ENCODE data around the gene STPG2. TPM values are rescaled to one million over a fixed set of nuclear protein-coding genes. Genes with fewer than 3 reads are reported as not detected.
A peak's percentile ranks its signal among the peaks of the same experiment; 100 is the strongest.

STPG2 gene
- total and polyA plus RNA-seq, 5 donors, result 0.26 to 0.74 (median 0.40) TPM; not detected in 2

DNA sequence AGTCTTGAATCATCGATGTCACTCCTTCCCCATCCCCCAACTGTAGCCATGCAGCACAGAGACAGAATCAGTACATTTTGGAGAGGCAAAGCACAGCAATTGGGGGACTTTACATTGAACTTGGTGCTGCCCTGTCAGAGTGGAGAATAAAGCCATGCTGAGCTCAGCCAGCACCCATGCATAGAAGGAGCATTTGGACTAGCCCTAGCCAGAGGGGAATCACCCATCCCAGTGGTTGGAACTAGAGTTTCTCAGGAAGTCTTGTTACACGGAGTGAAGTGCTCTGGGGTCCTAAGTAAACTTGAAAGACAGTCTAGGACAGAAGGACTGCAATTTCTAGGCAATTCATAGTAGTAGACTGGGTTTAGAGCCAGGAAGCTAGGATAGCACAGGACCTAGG is 49.6 kb downstream of the STPG2 start:
- intact Hi-C loops (cut with DNase I), result no loop called here
- Histone ChIP-seq H3K9me3 (ENCODE audit: control insufficient read depth, low read length) (no peaks in the 10 kb centered on the region), H3K4me1 (ENCODE audit: control insufficient read depth, insufficient read depth, low read length) (no peaks in the 10 kb centered on the region), H3K27ac (ENCODE audit: low read length) (no peak overlapping the region), H3K4me3 (ENCODE audit: low read length) (no peak overlapping the region), H3K27me3 (ENCODE audit: control insufficient read depth, insufficient read depth) (no peaks in the 10 kb centered on the region)
- 77% methylated on average over 2 of the region's 2 CpGs for WGBS
- no peak for DNase-seq
- no peak for ATAC-seq

DNA sequence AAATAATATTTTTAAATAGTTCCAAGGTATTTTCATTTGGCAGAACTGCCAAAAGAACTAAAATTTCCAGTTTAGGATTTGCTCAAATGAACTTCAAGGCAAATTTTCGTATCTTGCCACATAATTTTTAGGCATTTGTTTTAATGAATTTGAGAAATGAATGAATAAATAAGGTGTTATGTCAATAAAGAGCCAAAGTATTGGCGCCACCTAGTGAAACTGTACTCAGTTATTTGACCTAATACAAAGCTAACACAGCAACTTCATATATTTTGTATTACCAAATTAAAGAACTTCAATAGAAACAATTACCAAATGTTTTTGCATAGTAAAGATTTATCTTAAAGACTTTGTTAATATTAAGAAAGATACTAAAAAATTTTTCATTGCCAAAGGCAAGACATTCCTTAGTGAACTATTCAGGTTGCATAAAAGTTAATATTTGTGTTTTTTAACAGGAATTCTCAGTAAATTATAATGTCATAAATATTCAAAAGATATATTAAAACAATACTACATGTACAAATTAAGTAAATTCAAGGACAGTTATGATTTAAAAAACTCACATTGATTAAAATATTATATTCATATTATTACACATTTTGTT is 50.3 kb downstream of the STPG2 start:
- Histone ChIP-seq H3K4me3 (ENCODE audit: low read length) (no peak overlapping the region), H3K4me1 (ENCODE audit: control insufficient read depth, insufficient read depth, low read length) (no peaks in the 10 kb centered on the region), H3K27ac (ENCODE audit: low read length) (no peak overlapping the region), H3K9me3 (ENCODE audit: control insufficient read depth, low read length) (no peaks in the 10 kb centered on the region), H3K27me3 (ENCODE audit: control insufficient read depth, insufficient read depth) (no peaks in the 10 kb centered on the region)
- ATAC-seq (no peak), DNase-seq (no peak)
- 22% methylated on average over 2 of the region's 2 CpGs for whole genome bisulfite sequencing
- intact Hi-C loops (cut with DNase I), result no loop called here

DNA sequence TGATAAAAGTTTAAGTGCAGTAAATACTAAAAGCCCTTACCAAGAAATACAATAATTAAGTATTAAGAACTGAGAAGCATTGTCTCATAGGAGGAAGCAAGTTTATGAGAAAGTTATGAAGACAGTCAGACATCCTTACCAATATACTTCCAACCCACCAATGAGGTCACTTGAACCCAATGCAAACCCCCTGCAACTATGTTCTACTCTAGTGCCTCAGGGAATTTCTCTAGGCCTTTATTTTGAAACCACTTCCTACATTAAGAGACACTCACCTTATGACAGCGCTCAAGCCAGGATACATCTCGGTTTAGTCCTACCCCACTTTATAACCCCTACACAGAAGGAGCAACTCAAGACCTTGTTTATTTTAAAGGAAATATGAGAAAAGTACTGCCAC is 61.3 kb downstream of the STPG2 start:
- intact Hi-C loops (cut with DNase I), result no loop called here
- Histone ChIP-seq H3K4me3 (ENCODE audit: low read length) (no peak overlapping the region), H3K4me1 (ENCODE audit: control insufficient read depth, insufficient read depth, low read length) (no peaks in the 10 kb centered on the region), H3K27ac (ENCODE audit: low read length) (no peak overlapping the region), H3K27me3 (ENCODE audit: control insufficient read depth, insufficient read depth) (no peaks in the 10 kb centered on the region), H3K9me3 (ENCODE audit: control insufficient read depth, low read length) (no peaks in the 10 kb centered on the region)
- ATAC-seq (no peak), DNase-seq (no peak)
- WGBS, result 92% methylated on average over 2 of the region's 2 CpGs

DNA sequence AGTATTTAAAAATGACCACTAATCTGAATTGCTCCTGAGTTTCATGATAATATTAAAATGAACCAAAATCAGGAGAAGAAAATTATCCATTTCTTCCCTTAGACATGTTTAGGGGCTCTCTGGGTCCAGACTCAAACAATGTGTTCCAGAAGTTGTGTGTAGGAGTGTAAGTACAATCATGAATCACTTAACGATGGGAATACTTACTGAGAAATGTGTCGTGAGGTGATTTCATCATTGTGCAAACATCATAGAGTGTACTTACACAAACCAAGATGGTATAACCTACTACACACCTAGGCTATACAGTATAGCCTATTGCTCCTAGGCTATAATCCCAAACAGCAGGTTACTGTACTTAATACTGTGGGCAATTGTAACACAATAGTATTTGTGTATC is 74.8 kb downstream of the STPG2 start:
- H3K4me1 ChIP-seq (ENCODE audit: control insufficient read depth, insufficient read depth, low read length), result no peaks in the 10 kb centered on the region
- 70% methylated on average over 2 of the region's 2 CpGs for WGBS
- intact Hi-C loops (cut with DNase I), result no loop called here

DNA sequence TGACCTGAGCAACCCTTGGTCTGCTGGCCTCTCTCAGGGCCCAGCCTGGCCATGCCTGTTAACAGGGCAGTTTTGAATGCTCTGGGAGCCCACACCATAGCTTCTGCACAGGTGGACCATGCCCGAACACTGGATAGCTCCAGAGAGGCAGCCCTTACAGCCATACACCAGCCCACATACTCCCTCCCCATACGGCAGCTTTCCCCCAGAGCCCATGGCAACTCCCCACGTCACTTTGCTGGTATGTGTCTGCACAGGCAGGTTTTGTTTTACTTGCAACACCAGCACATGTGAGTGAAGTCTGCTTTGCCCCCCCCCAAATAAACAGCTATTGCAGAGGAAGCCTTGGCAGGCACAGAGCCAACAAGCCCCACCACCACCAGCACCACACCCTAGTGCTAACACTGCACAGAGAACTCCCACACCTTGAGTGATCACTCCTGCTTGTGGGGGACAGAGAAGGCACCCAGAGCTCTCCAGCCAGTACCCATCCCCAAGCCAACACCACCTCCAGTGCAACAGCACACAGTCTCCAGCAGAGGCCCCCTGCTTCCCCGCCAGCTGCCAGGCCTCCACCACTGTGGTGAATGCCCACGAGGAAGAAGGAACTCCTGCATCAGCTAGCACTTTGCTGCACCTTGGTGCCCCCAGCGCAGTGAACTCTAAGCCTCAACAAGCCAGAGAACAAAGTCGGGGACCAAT is 87.3 kb downstream of the STPG2 start:
- ATAC-seq, result no peak
- H3K9me3 ChIP-seq (ENCODE audit: control insufficient read depth, low read length), result no peaks in the 10 kb centered on the region
- WGBS, result 81% methylated on average over 7 of the region's 7 CpGs

More for the DNA sequence above, 74.8 kb downstream of the STPG2 start:
- Histone ChIP-seq H3K9me3 (ENCODE audit: control insufficient read depth, low read length) (no peaks in the 10 kb centered on the region), H3K27ac (ENCODE audit: low read length) (no peak overlapping the region), H3K4me3 (ENCODE audit: low read length) (no peak overlapping the region), H3K27me3 (ENCODE audit: control insufficient read depth, insufficient read depth) (no peaks in the 10 kb centered on the region)
- no peak for DNase-seq
- ATAC-seq, result no peak

DNA sequence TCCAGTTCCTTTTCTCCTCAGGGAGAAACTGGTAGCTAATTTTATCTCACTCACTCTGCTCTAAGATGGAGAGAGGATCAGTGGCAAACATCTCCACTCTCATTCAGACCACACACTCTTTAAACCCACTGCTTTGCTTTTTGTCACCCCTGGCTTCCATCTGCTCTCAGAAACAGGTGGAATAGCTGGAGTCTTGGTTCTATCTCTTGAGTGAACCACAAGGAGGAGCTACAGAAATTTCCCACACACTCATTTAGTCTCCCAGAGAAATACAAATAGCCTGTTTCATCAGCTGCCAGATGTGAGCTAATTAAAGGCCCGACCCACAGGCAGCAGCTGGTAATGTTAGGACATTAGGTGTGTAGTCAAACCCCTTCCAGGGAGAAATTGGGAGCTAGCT is 96.6 kb downstream of the STPG2 start:
- Histone ChIP-seq H3K4me1 (ENCODE audit: control insufficient read depth, insufficient read depth, low read length) (no peaks in the 10 kb centered on the region), H3K27ac (ENCODE audit: low read length) (no peak overlapping the region), H3K27me3 (ENCODE audit: control insufficient read depth, insufficient read depth) (no peaks in the 10 kb centered on the region), H3K4me3 (ENCODE audit: low read length) (no peak overlapping the region), H3K9me3 (ENCODE audit: control insufficient read depth, low read length) (no peaks in the 10 kb centered on the region)
- ATAC-seq (no peak), DNase-seq (no peak)
- intact Hi-C loops (cut with DNase I), result no loop called here
- 45% methylated on average over 1 of the region's 1 CpG for WGBS

More for the DNA sequence above, 87.3 kb downstream of the STPG2 start:
- intact Hi-C loops (cut with DNase I), result no loop called here
- H3K4me1 ChIP-seq (ENCODE audit: control insufficient read depth, insufficient read depth, low read length), result no peaks in the 10 kb centered on the region
- no peak overlapping the region for H3K4me3 ChIP-seq (ENCODE audit: low read length)
- H3K27ac ChIP-seq (ENCODE audit: low read length), result no peak overlapping the region
- H3K27me3 ChIP-seq (ENCODE audit: control insufficient read depth, insufficient read depth), result no peaks in the 10 kb centered on the region
- DNase-seq, result peak in 1 of 3 donors; percentile 10

- intact Hi-C loops (cut with DNase I), result no loop called here
These were observed 113.2 kb downstream of the STPG2 start for GRCh38 chr4:98030059-98030458.

GRCh38 chr4:98027827-98028226 is 115.4 kb downstream of the STPG2 start:
- 50% methylated on average over 2 of the region's 2 CpGs for WGBS
- no peaks in the 10 kb centered on the region for H3K4me1 ChIP-seq (ENCODE audit: control insufficient read depth, insufficient read depth, low read length)
- no peak overlapping the region for H3K27ac ChIP-seq (ENCODE audit: low read length)
- no peak for DNase-seq
- intact Hi-C loops (cut with DNase I), result no loop called here
- no peaks in the 10 kb centered on the region for H3K9me3 ChIP-seq (ENCODE audit: control insufficient read depth, low read length)
- H3K4me3 ChIP-seq (ENCODE audit: low read length), result no peak overlapping the region
- no peaks in the 10 kb centered on the region for H3K27me3 ChIP-seq (ENCODE audit: control insufficient read depth, insufficient read depth)
- no peak for ATAC-seq

More at GRCh38 chr4:98030059-98030458, 113.2 kb downstream of the STPG2 start:
- WGBS, result 62% methylated on average over 1 of the region's 1 CpG
- DNase-seq (no peak), ATAC-seq (no peak)
- Histone ChIP-seq H3K27me3 (ENCODE audit: control insufficient read depth, insufficient read depth) (no peaks in the 10 kb centered on the region), H3K9me3 (ENCODE audit: control insufficient read depth, low read length) (no peaks in the 10 kb centered on the region), H3K27ac (ENCODE audit: low read length) (no peak overlapping the region), H3K4me1 (ENCODE audit: control insufficient read depth, insufficient read depth, low read length) (no peaks in the 10 kb centered on the region), H3K4me3 (ENCODE audit: low read length) (no peak overlapping the region)

DNA sequence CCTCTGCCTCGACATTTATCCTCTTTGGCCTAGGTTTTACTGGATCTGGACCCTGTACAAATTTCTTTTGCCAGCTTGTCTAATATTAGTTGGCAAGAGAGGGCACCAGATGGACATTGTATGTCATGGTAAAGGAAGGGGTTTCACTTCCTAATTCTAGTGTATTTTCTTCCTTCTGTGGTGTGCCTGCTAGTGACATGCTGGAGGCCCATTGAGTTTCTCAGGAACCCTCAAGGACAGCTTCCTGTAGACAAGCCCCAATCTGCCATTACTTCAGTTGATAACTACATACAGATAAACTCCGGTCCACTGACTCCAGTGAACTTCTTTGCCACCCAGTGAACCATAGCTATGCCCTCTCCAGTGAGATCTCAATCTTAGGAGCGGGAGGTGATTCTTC is 116.9 kb downstream of the STPG2 start:
- H3K4me3 ChIP-seq (ENCODE audit: low read length), result no peak overlapping the region
- no peaks in the 10 kb centered on the region for H3K9me3 ChIP-seq (ENCODE audit: control insufficient read depth, low read length)
- WGBS, result 84% methylated on average over 3 of the region's 3 CpGs
- H3K27ac ChIP-seq (ENCODE audit: low read length), result no peak overlapping the region
- H3K27me3 ChIP-seq (ENCODE audit: control insufficient read depth, insufficient read depth), result no peaks in the 10 kb centered on the region
- DNase-seq (no peak), ATAC-seq (no peak)
- intact Hi-C loops (cut with DNase I), result no loop called here
- no peaks in the 10 kb centered on the region for H3K4me1 ChIP-seq (ENCODE audit: control insufficient read depth, insufficient read depth, low read length)

GRCh38 chr4:98006814-98007412 is 136.4 kb downstream of the STPG2 start:
- H3K4me1 ChIP-seq (ENCODE audit: control insufficient read depth, insufficient read depth, low read length), result no peaks in the 10 kb centered on the region
- H3K9me3 ChIP-seq (ENCODE audit: control insufficient read depth, low read length), result peaks cover 3% of the 10 kb centered on the region
- intact Hi-C loops (cut with DNase I), result no loop called here
- ATAC-seq (peak in 1 of 2 donors; percentile 24), DNase-seq (no peak)
- H3K27ac ChIP-seq (ENCODE audit: low read length), result no peak overlapping the region
- 64% methylated on average over 3 of the region's 3 CpGs for WGBS
- H3K27me3 ChIP-seq (ENCODE audit: control insufficient read depth, insufficient read depth), result no peaks in the 10 kb centered on the region
- no peak overlapping the region for H3K4me3 ChIP-seq (ENCODE audit: low read length)

DNA sequence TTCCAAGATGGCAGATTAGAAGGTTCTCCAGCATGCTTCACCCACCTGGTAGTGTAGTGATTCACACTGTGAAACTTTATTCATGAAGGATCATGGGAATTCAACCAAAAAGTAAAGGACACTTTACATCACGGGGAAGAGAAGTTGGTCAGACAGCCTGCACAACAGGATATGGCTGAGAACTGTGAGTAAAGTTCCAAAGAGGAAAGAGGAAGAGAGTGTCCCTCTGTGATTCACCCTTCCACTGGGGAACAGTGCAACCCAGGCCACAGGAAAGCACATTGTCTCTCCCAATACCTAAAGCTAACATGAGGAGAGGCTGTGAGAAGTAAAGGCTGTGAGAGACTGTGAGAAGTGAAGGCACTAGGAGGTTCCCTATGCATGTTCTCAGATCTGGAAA is 137.2 kb downstream of the STPG2 start:
- intact Hi-C loops (cut with DNase I), result no loop called here
- H3K27me3 ChIP-seq (ENCODE audit: control insufficient read depth, insufficient read depth), result no peaks in the 10 kb centered on the region
- H3K27ac ChIP-seq (ENCODE audit: low read length), result no peak overlapping the region
- WGBS, result 67% methylated on average over 1 of the region's 1 CpG
- DNase-seq (no peak), ATAC-seq (no peak)
- peaks cover 3% of the 10 kb centered on the region for H3K9me3 ChIP-seq (ENCODE audit: control insufficient read depth, low read length)
- no peak overlapping the region for H3K4me3 ChIP-seq (ENCODE audit: low read length)
- H3K4me1 ChIP-seq (ENCODE audit: control insufficient read depth, insufficient read depth, low read length), result no peaks in the 10 kb centered on the region

Data from right cardiac atrium (tissue), 5 donors.